Measurements from ENCODE around the gene RASSF8.

Gene RASSF8

GRCh38 chr12:26126340-26127284, 168.1 kb downstream of the RASSF8 start:
- peak; percentile 81 for DNase-seq (ENCODE audit: low spot score)

GRCh38 chr12:26127404-26127803, 168.9 kb downstream of the RASSF8 start:
- DNase-seq (ENCODE audit: low spot score) = no peak

DNA sequence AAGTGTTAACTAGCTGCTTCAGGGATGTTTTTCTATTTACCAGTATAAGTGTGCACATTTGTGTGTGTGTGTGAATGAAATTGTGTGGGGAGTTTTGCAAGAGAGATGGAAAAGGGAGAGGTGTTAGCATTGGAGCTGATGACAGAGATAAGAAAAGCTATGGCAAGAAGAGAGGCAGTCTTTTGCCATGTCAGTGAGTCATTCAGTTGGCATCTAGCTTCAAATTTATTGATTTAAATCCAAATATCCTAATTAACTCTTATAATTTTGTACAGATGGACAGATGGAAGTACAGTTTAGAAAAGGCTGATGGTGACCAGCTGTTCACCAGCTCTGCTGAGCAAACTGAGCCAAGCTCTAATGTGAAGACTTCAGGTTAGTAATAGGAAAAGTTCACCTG, 169.7 kb downstream of the RASSF8 start:
- DNase-seq (ENCODE audit: low spot score) = no peak
